ENCODE measurements around the gene FGF10. TPM values are rescaled to one million over a fixed set of nuclear protein-coding genes. Genes with fewer than 3 reads are reported as not detected.
A peak's percentile ranks its signal among the peaks of the same experiment; 100 is the strongest.

The FGF10 gene
- polyA plus RNA-seq, 1 donor, result 4.5 TPM

DNA sequence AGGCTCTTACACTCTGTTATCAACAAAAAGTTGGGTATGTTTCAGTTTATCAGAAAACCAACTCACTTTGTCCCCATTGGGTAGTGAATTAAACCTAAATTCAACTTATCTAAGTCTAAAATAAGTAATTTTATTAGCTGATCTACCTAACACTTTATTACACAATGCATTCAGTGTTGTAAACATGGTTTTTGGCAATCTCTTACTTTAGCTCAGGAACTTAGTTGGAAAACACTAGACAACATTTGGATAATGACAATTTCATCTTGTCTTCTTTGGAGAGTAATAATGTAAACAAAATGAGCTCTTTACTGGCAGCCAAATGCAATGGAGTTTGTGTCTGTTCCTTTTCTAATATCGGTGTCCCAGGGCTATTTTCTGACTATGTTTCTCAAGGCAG is 33.0 kb downstream of the FGF10 start:
- peak; percentile 39 for DNase-seq (ENCODE audit: low read depth)

DNA sequence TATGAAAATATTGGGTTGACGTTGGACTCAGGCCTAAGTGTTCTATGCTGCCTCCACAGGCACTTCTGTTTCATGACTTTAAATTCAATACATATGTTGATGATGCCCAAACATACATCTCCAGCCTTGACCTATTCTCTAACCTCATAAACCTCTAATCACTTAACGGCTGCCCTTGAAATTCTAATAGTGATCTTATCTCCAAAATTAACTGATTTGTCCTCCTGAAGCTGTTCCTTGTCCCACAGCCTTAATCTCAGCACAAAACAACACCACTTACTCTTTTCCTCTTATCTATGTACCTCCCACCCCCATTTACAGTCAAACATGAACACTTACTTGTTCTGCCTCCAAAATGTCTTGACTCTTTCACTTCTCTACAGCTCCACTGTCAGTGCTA is 43.3 kb downstream of the FGF10 start:
- no peak for DNase-seq (ENCODE audit: low read depth)

DNA sequence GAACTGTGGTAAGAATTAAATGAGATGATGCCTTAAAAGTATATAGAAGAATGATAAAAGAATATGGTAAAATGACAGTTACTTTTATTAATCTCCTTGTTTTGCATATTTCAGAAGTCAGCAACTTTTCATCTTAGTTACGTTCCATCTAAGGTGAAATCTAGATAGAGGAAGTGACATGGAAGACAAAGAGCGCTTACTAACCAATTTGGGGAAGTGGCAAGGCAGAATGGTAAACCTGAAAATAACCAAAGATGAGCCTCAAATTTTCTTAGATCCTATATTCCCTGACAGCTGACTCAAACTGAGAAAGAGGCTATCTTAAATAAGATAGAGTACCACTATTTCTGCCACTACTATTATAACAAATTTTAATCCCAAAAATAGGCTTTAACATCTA is 52.5 kb downstream of the FGF10 start:
- DNase-seq (ENCODE audit: low read depth), result no peak

DNA sequence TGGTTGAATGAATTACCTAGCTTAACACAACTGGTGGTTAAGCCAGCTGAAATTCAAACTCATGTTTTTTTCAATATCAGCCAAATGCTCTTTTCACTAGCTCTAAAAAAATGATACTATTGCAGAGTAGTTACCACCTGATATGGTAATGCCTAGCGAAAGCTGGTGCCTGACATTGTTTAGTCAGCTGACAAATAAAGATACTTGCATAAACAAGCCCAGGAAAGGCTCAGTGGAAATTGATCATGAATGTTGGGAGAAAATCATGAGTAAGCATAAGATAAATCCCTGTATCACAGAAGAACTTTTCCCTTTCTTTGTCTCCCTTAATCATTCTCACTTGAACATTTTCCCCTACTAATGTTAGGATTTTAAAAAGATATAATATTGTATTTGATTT is 54.6 kb downstream of the FGF10 start:
- DNase-seq (ENCODE audit: low read depth), result no peak

DNA sequence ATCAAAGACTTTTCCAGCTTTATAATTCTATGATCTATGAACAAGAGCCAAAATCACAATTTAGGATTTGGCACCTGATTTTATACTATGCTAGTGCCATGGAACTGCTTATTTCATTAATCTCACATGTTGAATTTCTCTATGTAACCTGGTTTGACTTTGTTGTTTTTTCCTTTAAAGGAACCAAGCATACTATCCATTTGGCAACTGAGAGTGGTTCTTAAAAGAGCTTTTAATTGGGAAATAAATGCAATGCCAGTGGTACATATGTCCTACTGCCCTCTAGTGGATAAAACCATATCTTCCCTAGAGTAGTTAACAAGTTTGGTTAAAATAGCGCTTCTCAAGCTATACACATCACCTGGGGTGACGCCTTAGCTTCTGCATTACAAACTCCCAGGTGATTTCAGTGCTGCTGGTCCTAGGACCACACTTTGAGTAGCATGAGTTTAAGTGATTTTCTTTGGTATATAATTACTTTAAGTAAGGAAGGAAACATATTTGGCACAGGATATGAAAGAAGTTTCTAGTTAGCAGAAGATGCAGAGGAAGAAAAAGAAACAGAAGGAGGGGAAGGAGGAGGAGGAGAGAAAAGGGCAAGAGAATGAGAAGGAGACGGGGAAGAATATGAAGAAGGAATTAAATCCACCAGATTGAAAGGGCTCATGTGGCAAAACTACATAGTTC is 56.8 kb downstream of the FGF10 start:
- DNase-seq (ENCODE audit: low read depth), result no peak

DNA sequence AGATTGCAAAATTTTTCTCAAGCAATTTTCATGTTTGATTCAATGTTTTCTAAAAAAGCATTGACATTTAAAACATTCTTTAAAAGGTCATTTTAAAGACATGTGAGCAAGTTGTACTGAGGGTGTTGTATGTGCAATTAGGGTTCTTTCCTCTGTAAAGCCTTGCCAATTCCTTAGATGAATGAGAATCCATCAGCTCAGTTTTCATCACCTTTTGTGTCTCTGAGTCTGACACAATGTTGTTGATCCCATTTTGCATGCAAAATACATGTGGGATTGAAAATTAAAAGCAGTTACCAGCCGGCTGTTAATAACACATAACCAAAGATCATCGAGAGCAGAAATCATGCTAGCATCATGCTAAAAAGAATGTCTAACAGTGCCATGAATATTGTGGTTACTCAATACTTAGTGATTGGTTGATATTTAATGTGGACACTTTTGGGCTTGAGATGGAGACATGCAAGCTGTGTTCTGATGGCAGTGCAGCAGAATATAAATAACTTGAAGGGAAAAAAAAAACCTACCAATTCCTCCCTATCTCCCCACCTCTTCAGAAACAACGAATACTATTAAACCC is 57.7 kb downstream of the FGF10 start:
- no peak for DNase-seq (ENCODE audit: low read depth)

DNA sequence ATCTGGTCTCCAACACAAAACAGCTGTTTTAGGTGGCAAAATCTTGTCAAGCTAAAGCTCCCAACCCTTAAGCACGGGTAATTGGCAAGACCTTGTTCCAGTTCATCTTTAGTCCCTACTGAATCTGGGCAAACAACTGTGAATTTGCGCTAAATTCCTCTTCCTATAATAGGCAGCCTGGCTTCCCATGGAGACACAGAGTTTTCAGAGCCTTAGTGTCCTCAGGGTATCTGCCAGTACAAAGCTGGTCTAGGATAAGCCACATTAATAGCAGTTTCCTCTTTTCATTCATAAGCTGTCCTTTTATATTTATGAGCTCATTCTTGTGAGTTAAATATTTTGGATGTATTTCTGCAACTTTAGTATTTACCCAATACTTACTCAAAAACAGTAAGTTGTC is 59.5 kb downstream of the FGF10 start:
- no peak for DNase-seq (ENCODE audit: low read depth)

DNA sequence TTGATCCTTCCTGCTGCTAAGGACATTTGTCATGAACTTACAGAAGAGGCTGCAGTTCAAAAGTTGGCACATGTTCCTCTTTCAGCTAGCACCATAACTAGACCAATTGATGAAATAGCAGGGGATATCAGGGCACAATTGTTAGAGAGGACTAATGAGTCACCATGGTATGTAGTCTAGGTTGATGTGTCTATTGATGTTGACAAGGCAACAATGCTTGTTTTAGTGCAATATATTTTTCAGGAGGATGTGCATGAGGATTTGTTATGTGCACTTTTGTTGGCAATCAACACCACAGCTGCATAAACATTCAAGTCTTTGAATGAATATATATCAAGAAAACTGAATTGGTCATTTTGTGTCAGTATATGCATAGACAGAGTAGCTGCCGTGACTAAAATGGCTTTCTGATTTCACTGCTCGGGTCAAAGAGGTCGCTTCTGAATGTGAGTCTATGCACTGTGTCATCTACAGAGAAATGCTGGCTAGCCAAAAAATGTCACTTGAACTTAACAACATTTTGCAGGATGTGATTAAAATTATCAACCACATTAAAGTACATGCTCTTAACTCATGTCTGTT is 68.0 kb downstream of the FGF10 start:
- no peak for DNase-seq (ENCODE audit: low read depth)

DNA sequence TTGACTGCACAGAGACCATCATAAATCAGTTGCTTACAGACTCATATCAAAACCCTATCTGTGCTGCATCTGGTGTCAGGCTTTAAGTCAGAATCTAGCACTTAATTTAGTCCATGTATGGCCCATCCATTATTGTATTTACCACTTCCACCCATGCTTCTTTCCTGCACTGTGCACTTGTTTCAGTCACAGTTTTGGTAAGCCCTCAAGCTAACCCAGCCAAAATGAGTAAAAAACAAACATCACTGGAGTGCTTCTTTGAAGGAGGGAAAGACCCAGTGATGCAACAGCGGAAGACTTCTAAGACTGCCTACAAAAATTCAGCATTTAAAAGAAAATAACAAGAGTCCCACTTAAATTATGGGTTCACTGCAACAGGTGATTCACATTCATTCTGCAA is 69.0 kb downstream of the FGF10 start:
- DNase-seq (ENCODE audit: low read depth), result no peak

DNA sequence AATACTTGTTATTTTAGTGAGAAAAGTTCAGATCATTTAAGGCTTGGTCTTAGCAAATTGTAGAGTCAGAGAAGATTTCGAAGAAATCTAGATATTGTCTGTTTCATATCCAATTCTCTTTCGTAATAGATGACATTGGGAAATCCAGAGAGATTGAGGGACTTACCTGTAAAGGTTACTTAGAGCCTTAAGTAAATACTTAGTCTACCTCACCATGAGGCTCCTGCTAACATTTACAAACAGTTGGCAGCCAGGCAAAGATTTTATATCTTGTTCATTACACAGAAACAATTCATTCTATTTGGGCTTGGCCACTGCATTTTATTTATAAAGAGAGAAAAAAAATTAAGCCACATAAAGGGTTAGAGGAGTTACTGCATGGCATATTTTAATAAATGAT is 70.3 kb downstream of the FGF10 start:
- no peak for DNase-seq (ENCODE audit: low read depth)

DNA sequence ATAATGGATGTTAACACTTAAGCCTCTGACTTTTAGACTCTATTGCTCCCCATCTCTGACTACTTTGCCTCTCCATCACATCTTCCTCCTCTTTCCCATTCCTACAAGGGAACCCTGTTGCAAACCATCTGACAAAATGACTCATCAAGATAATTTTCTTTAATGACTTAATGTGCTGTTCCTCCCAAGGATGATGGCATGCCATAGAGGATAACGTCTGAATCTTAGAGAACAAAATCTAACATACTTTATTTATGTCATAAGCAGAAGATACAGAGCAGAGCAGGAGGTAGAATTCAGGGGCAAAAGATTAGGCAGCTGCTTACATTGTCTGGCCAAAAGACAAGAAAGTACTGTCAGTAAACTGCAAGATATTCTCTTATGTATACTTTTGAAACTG is 76.8 kb downstream of the FGF10 start:
- no peak for DNase-seq (ENCODE audit: low read depth)

DNA sequence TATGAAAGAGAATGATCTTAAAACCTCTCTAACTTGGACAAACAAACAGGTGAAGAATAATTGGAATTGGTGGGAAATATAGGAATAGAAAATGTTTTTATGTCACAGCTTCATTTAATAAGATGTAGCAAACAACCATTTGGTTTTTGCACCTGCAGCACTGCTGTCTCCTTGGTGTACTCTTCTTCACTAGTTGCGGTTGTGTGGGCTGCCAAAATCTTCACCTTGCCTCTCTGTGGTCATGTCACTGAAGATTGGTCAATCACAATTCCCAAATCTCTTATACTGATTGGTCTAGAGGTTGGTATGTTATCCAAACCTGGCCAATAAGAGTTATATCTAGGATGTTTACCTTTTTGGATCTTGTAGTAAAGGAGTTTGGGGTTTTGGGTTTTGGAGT is 88.7 kb downstream of the FGF10 start:
- no peak for DNase-seq (ENCODE audit: low read depth)

DNA sequence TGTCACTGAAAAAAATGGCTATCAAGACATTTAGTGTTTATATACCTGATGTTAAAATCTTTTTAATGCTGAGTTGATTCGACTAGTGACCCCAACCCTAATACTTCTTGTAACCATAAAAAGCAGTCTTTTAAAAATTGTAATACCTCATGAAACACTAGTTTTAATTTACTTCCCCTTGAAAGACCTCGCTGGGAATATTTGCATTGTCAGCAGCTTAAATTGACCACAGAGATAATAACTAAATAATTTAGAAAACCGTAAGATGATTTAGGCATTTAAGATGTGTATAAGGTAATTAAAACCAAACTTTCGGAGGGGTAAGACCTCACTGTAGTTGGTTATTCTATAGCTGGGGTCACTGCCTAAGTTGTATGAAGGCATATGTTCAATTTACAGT is 89.8 kb downstream of the FGF10 start:
- no peak for DNase-seq (ENCODE audit: low read depth)

DNA sequence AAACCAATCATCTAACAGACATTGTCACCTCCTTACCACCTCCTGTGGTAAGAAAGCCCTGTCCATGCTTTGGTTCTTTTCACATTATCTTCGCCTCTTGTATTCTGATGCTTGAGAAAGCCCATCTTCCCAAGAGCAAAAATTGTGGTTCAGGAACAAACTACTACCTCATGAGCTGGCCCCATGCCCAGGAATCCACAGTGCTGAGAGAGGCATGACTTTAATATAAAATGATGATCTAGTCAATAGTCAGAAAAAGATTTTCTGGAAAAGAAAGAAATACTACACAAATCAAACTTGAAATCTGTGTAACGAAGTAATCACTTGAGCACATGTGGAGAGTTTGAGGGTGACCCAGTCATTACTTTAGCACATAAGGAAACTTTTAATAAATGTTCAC is 94.7 kb downstream of the FGF10 start:
- peak; percentile 59 for DNase-seq (ENCODE audit: low read depth)

DNA sequence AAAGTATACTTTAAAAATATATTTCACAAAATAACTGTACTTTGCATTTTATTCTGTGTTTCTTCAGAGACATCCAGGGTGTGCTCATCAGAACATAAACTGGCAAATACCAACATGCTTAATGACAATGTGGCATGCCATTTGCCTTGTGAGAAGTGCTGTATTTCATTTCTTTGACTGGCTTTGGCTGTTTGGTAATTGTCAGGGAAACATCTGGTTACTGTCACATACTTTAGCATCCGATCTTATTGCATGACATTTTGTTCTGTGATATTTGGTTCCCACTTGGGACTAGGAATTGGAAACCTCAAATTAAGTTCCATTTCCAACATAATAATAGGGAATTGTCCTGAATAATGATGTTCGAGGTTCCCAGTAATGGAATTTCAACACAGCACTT is 96.5 kb downstream of the FGF10 start:
- no peak for DNase-seq (ENCODE audit: low read depth)

DNA sequence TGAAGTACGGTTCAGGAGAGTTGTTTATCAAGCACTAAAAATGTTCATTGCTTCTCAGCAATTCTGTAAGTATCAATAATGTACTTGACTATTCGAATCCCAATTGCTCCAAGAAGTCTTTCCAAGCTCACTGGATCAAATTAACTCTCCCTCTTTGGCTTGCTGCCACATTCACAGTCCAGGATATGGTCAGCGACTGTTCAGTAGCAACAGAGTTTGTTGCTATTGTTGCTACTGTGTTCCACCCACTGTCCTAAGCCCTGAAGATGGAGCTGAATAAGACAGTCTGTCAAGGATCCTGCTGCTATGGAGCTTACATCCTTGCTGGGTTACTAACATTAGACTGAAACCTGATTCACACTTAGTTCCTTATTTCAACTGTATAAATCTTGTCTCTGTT is 110.8 kb downstream of the FGF10 start:
- DNase-seq (ENCODE audit: low read depth), result no peak

DNA sequence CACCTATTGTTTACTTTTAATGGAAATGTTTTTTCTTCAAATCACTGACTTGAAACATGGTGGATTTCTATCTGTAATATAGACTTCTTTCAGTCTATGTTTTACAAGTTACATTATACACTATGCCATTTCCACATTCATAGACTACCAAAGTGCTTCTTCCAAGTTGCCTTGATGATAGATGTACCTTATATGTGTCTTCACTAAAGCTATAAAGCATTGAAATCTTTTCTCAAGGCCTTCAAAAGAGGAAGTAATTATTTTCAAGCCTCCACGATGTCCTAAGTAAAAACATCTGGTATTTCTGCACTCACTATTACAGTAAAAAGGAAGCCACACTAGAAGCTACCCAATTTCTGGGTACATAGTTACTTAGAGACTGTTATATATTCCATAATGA is 113.3 kb downstream of the FGF10 start:
- no peak for DNase-seq (ENCODE audit: low read depth)

DNA sequence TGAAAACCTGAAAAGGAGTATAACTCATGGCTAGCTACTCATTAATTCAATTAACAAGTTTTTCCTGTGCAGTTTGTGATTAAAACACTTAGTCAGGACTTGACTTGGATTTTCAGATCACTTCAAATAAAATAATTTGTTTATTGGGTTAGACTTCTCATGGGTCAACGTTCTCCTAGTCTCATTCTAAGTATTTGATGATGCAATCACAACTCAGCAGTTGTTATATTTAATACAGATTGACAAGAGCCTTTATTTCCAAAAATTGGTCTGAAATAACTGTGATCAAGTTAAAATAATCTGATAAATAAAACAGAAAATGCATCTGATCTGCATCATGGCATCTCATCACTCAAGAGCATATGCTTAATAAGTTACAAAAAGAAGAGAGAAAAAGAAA is 113.9 kb downstream of the FGF10 start:
- no peak for DNase-seq (ENCODE audit: low read depth)

DNA sequence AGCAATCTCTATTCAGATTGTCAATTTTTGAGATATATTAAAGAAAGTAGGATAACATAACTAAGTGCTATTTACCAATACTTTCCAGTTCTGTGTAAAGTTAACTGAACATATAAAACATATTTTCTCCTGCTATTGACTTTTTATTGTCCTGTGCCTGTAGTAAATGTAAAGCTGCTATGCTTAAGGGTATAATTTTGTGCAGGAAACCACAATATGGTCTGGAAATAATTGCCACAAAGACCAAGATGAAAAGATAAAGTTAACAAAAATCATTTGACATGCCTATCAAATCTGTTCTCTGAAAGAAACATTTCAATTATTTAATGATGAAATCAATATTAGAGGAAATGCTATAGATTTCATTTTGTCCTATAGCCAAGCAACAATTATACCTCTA is 121.3 kb downstream of the FGF10 start:
- no peak for DNase-seq (ENCODE audit: low read depth)

DNA sequence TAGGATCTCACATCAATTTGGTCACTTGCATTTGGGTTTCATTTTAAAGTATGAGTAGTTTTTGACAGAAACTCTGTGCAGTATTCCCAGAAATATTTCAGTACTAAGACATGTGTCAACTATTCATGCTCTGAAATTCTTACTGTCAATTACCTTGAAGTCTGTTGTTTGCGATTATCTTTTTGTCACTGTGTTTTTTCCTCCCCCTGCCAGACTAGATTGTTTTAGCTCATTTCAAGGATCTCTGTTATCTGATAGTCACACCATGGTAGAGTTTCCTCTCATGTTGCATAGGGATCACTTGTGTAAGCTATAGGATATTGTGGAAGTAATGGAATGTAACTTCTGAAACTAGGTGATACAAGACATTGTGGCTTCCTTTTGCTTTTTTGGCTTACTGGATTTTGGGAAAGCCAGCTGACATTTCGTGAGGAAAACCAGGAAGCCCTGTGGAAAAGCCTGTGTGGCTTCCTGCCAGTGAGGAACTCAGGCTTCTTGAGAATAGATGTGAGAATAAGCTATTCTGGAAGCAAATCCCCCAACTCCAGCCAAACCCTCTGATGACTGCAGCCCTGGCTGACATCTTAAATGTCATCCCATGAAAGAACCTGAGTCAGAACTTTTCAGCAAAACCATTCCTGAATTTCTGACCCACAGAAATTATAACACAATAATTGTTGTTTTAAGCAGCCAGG is 122.2 kb downstream of the FGF10 start:
- DNase-seq (ENCODE audit: low read depth), result no peak

DNA sequence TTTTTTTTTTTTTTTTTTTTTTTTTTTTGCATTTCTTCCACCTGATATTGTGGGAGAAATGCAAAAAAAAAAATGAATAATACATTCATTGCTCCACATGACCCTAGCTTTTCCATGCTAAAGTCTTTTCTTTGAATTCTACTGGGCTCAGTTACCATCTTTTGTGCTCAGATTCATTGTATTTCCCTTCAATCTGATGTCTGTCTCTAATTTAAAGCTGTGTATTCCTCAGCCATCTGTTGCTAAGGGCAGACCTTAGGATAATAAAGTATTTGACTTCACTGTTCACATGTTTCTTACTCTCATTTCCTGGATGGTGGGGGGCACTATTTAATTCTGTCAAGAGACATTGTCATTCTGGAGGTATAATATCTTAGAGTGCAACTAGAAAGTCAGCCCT is 123.5 kb downstream of the FGF10 start:
- DNase-seq (ENCODE audit: low read depth), result no peak

DNA sequence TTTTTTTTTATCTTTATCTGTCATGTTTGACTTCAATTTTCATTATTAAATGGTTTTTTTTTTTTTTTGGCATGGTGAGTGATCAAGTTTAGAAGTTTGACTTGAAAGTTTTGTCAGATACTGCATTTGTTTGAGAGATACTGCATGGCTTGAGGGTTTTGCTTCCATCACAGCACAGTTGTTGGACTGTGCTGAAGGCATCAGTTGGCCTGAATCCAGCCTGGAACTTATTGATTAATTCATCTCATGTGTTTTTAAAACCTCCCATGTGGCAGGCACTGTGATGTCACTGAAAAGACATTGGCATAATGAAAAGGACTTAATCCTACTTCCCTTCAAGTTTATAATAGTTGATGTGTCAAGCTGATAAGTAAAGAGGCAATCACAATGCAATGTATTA is 128.4 kb downstream of the FGF10 start:
- no peak for DNase-seq (ENCODE audit: low read depth)

Measured in forelimb muscle (tissue), 1 donor.